ENCODE results near the gene ZNF346. TPM values are rescaled to one million over a fixed set of nuclear protein-coding genes. Genes with fewer than 3 reads are reported as not detected.

ZNF346 gene
- total RNA-seq, 3 donors from 2014 or later (not counting 1 experiment from before 2014, with no cell fraction given), result 20.2 to 27.9 (median 21.6) TPM

DNA sequence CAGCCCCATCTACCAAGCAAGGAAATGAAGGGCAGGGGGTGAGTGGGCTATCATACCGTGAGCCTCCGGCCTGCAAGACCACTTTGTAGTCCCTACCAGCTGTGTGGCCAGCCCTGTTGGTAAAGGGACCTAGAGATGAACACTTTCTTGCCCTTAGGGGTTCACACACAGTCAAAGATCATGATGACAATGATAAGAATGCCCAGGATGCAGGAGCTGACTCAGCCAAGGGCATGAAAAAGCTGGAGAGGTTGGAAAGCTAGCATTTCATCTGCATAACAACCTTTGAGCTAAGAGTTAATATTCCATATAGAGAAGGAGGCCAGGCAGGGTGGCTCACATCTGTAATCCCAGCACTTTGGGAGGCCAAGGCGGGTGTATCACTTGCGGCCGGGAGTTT lies 45.0 kb downstream of the ZNF346 start:
- H3K27ac Mint-ChIP-seq, result no peak overlapping the region
- no peaks in the 10 kb centered on the region for H3K27me3 Mint-ChIP-seq (ENCODE audit: low read depth in 2 of 2)
- H3K9me3 Mint-ChIP-seq, result no peaks in the 10 kb centered on the region
- Histone ChIP-seq H3K4me1 (ENCODE audit: control insufficient read depth, insufficient read depth, low read length) (peaks cover 3% of the 10 kb centered on the region), H3K36me3 (ENCODE audit: control insufficient read depth, insufficient read depth, low read length) (peaks cover 24% of the 10 kb centered on the region), H3K27ac (ENCODE audit: low read length) (no peak overlapping the region), H3K27me3 (ENCODE audit: control insufficient read depth, insufficient read depth, low read length) (no peaks in the 10 kb centered on the region), H3K4me3 (ENCODE audit: low read length) (no peak overlapping the region), H3K9me3 (ENCODE audit: control insufficient read depth, insufficient read depth, low read length) (no peaks in the 10 kb centered on the region)
- 97% methylated on average over 3 of the region's 5 CpGs for WGBS (ENCODE audit: insufficient coverage)
- DNase-seq (no peak), ATAC-seq (no peak)
- TF ChIP-seq, protein P1, sequence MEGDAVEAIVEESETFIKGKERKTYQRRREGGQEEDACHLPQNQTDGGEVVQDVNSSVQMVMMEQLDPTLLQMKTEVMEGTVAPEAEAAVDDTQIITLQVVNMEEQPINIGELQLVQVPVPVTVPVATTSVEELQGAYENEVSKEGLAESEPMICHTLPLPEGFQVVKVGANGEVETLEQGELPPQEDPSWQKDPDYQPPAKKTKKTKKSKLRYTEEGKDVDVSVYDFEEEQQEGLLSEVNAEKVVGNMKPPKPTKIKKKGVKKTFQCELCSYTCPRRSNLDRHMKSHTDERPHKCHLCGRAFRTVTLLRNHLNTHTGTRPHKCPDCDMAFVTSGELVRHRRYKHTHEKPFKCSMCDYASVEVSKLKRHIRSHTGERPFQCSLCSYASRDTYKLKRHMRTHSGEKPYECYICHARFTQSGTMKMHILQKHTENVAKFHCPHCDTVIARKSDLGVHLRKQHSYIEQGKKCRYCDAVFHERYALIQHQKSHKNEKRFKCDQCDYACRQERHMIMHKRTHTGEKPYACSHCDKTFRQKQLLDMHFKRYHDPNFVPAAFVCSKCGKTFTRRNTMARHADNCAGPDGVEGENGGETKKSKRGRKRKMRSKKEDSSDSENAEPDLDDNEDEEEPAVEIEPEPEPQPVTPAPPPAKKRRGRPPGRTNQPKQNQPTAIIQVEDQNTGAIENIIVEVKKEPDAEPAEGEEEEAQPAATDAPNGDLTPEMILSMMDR (IDR thresholded peaks at IDR 0.05), result no peak
- H3K4me3 Mint-ChIP-seq, result no peak overlapping the region
- intact Hi-C loops (cut with micrococcal nuclease), result no loop called here
- H3K4me1 Mint-ChIP-seq, result peaks cover 5% of the 10 kb centered on the region in 2 donors
- H3K36me3 Mint-ChIP-seq, result no peaks in the 10 kb centered on the region

DNA sequence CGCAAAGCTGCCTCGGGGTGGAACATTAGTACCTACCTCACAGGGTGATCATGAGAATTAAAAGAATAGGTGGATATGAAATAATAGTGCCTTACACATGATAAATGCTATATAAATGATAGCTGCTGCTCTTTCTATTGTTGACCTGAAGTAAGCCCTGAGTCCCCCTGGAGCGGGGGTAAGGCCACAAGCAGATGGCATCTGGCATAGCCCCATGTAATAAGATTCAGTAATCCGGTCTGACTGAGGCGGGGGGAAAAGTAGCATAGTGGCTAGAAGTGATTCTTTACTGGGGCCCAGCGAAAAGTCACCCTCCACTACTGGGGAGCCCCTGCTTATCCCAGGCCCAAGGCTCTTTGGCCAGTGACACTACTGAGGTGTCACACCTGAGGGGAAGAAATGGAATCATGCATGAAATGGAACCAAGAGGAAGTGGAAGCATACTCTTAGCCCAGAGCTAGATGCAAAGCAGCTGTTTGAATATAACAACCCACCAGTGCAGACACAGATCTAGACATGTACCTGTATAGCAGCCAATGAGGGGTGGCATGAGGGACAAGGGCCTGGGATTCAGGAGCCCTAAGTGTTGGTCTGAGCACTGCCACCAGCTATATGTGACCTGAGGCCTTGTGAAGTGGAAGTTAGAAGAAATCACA lies 48.2 kb downstream of the ZNF346 start:
- Histone ChIP-seq H3K36me3 (ENCODE audit: control insufficient read depth, insufficient read depth, low read length) (peaks cover 2% of the 10 kb centered on the region), H3K4me1 (ENCODE audit: control insufficient read depth, insufficient read depth, low read length) (peaks cover 3% of the 10 kb centered on the region), H3K27ac (ENCODE audit: low read length) (no peak overlapping the region), H3K9me3 (ENCODE audit: control insufficient read depth, insufficient read depth, low read length) (no peaks in the 10 kb centered on the region), H3K27me3 (ENCODE audit: control insufficient read depth, insufficient read depth, low read length) (no peaks in the 10 kb centered on the region), H3K4me3 (ENCODE audit: low read length) (no peak overlapping the region)
- no peak for DNase-seq
- Mint-ChIP-seq H3K27ac (no peak overlapping the region), H3K27me3 (ENCODE audit: low read depth in 2 of 2) (no peaks in the 10 kb centered on the region), H3K4me3 (no peak overlapping the region), H3K9me3 (no peaks in the 10 kb centered on the region), H3K4me1 (peaks cover 5% of the 10 kb centered on the region in 2 donors), H3K36me3 (no peaks in the 10 kb centered on the region)
- ATAC-seq, result no peak
- TF ChIP-seq, protein P1 (IDR thresholded peaks at IDR 0.05), result no peak
- 95% methylated on average over 6 of the region's 6 CpGs for WGBS (ENCODE audit: insufficient coverage)
- intact Hi-C loops (cut with micrococcal nuclease), result no loop called here

- Histone ChIP-seq H3K4me3 (ENCODE audit: low read length) (no peak overlapping the region), H3K36me3 (ENCODE audit: control insufficient read depth, insufficient read depth, low read length) (no peaks in the 10 kb centered on the region), H3K9me3 (ENCODE audit: control insufficient read depth, insufficient read depth, low read length) (no peaks in the 10 kb centered on the region), H3K27me3 (ENCODE audit: control insufficient read depth, insufficient read depth, low read length) (no peaks in the 10 kb centered on the region), H3K4me1 (ENCODE audit: control insufficient read depth, insufficient read depth, low read length) (peaks cover 3% of the 10 kb centered on the region), H3K27ac (ENCODE audit: low read length) (no peak overlapping the region)
- no peak overlapping the region for H3K27ac Mint-ChIP-seq
- peak in 1 of 2 donors; percentile 82 for DNase-seq
- TF ChIP-seq, protein P1 (IDR thresholded peaks at IDR 0.05), result peak; percentile 93
- no peak overlapping the region for H3K4me3 Mint-ChIP-seq
- H3K27me3 Mint-ChIP-seq (ENCODE audit: low read depth in 2 of 2), result no peaks in the 10 kb centered on the region
- peaks cover 5% of the 10 kb centered on the region in 2 donors for H3K4me1 Mint-ChIP-seq
- WGBS (ENCODE audit: insufficient coverage), result 26% methylated on average over 5 of the region's 6 CpGs
- intact Hi-C loops (cut with micrococcal nuclease), result no loop called here
- no peaks in the 10 kb centered on the region for H3K36me3 Mint-ChIP-seq
- ATAC-seq, result peak; percentile 64 to 87 (median 79)
- H3K9me3 Mint-ChIP-seq, result no peaks in the 10 kb centered on the region
Measured at GRCh38 chr5:177071666-177072385, 49.3 kb downstream of the ZNF346 start.

Data from natural killer cell (primary cell).